ENCODE data around the gene KCNG2. TPM values are rescaled to one million over a fixed set of nuclear protein-coding genes. Genes with fewer than 3 reads are reported as not detected.

The KCNG2 gene
- total and polyA plus RNA-seq, 2 of the 13 experiments (the other 11 are each of a cell fraction or from before 2014, with no cell fraction given), result not detected

GRCh38 chr18:79829136-79829854, 31.6 kb downstream of the KCNG2 start:
- Histone ChIP-seq H3K79me2 (ENCODE audit: insufficient read depth, low read length) (no peaks in the 10 kb centered on the region), H3K36me3 (replicated peaks in 1 of 2; ENCODE audit: control insufficient read depth in 1 of 2, insufficient read depth in 2 of 2, low read length in 2 of 2) (no peaks in the 10 kb centered on the region), H3K4me3 (replicated peaks in 1 of 3; ENCODE audit: insufficient read depth in 1 of 3, low read depth in 2 of 3, low read length in 3 of 3) (no peak overlapping the region), H3K27ac (ENCODE audit: extremely low read length, insufficient read depth, low read length) (no peak overlapping the region), H2AFZ (ENCODE audit: low read length) (no peak overlapping the region), H4K20me1 (ENCODE audit: insufficient read depth, low read length) (no peaks in the 10 kb centered on the region), H3K9ac (ENCODE audit: insufficient read depth, low read depth, low read length) (no peak overlapping the region), H3K4me2 (ENCODE audit: low read depth, low read length) (no peak overlapping the region), H3K27me3 (ENCODE audit: control insufficient read depth in 1 of 2, insufficient read depth in 2 of 2, low read length in 2 of 2) (peaks cover 4 to 32% of the 10 kb centered on the region in 2 experiments), H3K4me1 (ENCODE audit: insufficient read depth, low read length) (peaks cover 7% of the 10 kb centered on the region), H3K9me3 (ENCODE audit: low read length) (no peaks in the 10 kb centered on the region)
- ATAC-seq (peak; percentile 37; the same call in 2 of the 3 replicates), DNase-seq (ENCODE audit: low spot score) (no peak), FAIRE-seq (no peak)
- CTCF ChIA-PET (ENCODE audit: low intra/inter-chr PET ratio, low total read pairs), result no interaction called here
- intact Hi-C loops (cut with micrococcal nuclease; ENCODE audit: unreplicated experiment) (no loop called here), in situ Hi-C loops (cut with HindIII; ENCODE audit: extremely low pct_ligation_motif_present, low pct_unique_long_range_greater_than_20kb) (no loop called here)
- BruUV-seq (replicated peaks), result no TSS peak
- WGBS (ENCODE audit: low lambda C conversion rate), result 51% methylated on average over 16 of the region's 17 CpGs
- POLR2A ChIA-PET, result no interaction called here
- TF ChIP-seq MNT (IDR thresholded peaks at IDR 0.05) (peak; percentile 94), ATF7 (IDR thresholded peaks at IDR 0.05) (peak; percentile 40; the same call in 1 of the 2 replicates), ATF7 (CRISPR knock-in tag; IDR thresholded peaks at IDR 0.05) (no peak), ZNF296 (CRISPR knock-in tag; conservative IDR thresholded peaks at IDR 0.05) (no peak)

- H3K4me3 ChIP-seq (replicated peaks in 1 of 3; ENCODE audit: insufficient read depth in 1 of 3, low read depth in 2 of 3, low read length in 3 of 3), result no peak overlapping the region
- no peak for DNase-seq (ENCODE audit: low spot score)
- in situ Hi-C loops (cut with HindIII; ENCODE audit: extremely low pct_ligation_motif_present, low pct_unique_long_range_greater_than_20kb) (no loop called here), intact Hi-C loops (cut with micrococcal nuclease; ENCODE audit: unreplicated experiment) (no loop called here)
- no peaks in the 10 kb centered on the region for H3K79me2 ChIP-seq (ENCODE audit: insufficient read depth, low read length)
- ATAC-seq, result no peak
- WGBS (ENCODE audit: low lambda C conversion rate), result 43% methylated on average over 3 of the region's 3 CpGs
- no peaks in the 10 kb centered on the region for H3K9me3 ChIP-seq (ENCODE audit: low read length)
- no peak overlapping the region for H3K27ac ChIP-seq (ENCODE audit: extremely low read length, insufficient read depth, low read length)
- peaks cover 7% of the 10 kb centered on the region for H3K4me1 ChIP-seq (ENCODE audit: insufficient read depth, low read length)
- H3K4me2 ChIP-seq (ENCODE audit: low read depth, low read length), result no peak overlapping the region
- POLR2A ChIA-PET, result no interaction called here
- H2AFZ ChIP-seq (ENCODE audit: low read length), result no peak overlapping the region
- no peak overlapping the region for H3K9ac ChIP-seq (ENCODE audit: insufficient read depth, low read depth, low read length)
- peaks cover 4 to 31% of the 10 kb centered on the region in 2 experiments; a peak in 3 of 5 replicates for H3K27me3 ChIP-seq (ENCODE audit: control insufficient read depth in 1 of 2, insufficient read depth in 2 of 2, low read length in 2 of 2)
- FAIRE-seq, result no peak
- H4K20me1 ChIP-seq (ENCODE audit: insufficient read depth, low read length), result no peaks in the 10 kb centered on the region
- no TSS peak for BruUV-seq (replicated peaks)
- CTCF ChIA-PET (ENCODE audit: low intra/inter-chr PET ratio, low total read pairs), result no interaction called here
- TF ChIP-seq ARNT (IDR thresholded peaks at IDR 0.05), result 0 out of 2 replicates have a peak, but pooled peaks have one; percentile 9
- TF ChIP-seq SMAD9 (CRISPR knock-in tag; IDR thresholded peaks at IDR 0.05), result no peak
- 0 out of 2 replicates have a peak, but pooled peaks have one; percentile 21 for TF ChIP-seq FOXA1 (IDR thresholded peaks at IDR 0.05)
- no peak for TF ChIP-seq FOXA1 (CRISPR knock-in tag; IDR thresholded peaks at IDR 0.05)
- no peaks in the 10 kb centered on the region for H3K36me3 ChIP-seq (replicated peaks in 1 of 2; ENCODE audit: control insufficient read depth in 1 of 2, insufficient read depth in 2 of 2, low read length in 2 of 2)
Measured at GRCh38 chr18:79832169-79832568, 34.4 kb downstream of the KCNG2 start.

All from HepG2 (cell line).